OCI-M2 (cell line): ENCODE measurements around the gene C9.
"Not testable (repeated sequence)": the region's sequence is repeated elsewhere in the genome, so short reads cannot be mapped to it uniquely, and the experiment has no call there.

Experiments
- DNase-seq: peaks from one replicate; lab custom pipeline; 2025; ENCODE audit not compliant: unreplicated experiment; lab: John Stamatoyannopoulos, UW

C9 gene

DNA sequence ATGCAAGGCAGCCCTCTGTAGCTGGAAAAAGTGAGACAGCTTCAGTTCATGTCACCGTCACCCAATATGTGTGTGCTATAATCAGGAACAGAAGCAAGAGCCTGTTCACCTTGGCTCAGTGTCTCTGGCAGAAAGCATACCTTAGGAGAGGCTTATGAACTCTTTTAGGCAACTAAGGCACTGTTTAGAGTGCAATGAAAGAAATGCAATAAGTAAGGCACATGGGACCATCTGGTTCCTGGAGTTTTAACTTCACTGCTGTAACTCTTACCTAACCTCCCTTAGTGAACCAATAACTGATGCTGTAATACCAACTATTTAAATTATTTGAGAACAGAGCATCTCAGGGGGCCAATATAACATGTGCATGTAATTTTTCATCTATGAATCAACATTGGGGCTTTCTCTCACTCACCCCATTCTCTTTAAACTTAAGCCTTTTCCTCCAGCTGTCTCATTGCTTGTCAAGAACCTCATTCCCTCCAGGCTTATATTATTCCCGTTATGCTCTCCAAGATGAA, 32.4 kb downstream of the C9 start:
- DNase-seq, result no peak

- no peak for DNase-seq
Observed at GRCh38 chr5:39328731-39329130, 35.6 kb downstream of the C9 start.

DNA sequence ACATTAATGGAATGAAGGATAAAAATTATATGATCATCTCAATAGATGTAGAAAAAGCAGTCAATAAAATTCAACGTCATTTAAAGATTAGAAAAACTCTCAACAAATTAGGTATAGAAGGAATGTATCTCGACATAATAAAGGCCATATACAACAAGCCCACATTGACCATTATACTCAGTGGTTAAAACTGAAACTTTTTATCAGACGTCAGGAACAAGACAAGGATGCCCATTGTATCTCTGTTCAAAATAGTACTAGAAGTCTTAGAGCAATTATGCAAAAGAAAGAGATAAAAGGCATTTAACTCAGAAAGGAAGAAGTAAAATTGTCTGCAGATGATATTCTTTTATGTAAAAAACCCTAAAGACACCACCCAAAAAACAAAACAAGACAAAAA, 40.8 kb downstream of the C9 start:
- no peak for DNase-seq

- no peak for DNase-seq
Observed at GRCh38 chr5:39319395-39319794, 44.9 kb downstream of the C9 start.

DNA sequence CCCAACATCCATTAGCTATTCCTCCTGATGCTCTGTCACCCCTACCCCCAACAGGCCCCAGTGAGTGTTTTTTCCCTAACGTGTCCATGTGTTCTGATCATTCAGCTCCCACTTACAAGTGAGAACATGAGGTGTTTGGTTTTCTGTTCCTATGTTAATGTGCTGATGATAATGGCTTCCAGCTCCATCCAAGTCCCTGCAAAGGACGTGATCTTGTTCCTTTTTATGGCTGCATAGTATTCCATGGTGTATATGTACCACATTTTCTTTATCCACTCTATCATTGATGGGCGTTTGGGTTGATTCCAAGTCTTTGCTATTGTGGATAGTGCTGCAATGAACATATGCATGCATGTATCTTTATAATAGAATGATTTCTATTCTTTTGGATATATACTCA, 47.8 kb downstream of the C9 start:
- DNase-seq, result not testable (repeated sequence)

DNA sequence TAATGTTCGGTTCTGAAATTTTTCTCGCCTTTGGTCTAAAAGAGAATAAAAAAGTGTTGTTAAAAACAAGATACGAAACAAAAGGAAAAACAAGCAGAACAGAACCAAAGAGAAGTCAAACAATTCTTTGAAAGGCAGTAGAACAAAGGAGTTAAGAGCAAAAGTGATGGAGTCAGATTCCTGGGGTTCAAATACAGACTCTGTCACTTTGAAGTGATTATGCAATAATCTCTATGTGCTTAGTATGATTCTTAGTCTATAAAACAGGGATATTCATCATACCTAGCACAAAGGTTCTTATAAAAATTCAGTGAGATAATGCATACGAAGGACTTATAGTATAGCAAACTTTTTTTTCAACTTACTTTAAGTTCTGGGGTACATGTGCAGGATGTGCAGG, 48.3 kb downstream of the C9 start:
- DNase-seq, result no peak

GRCh38 chr5:39314591-39314990, 49.7 kb downstream of the C9 start:
- no peak for DNase-seq

DNA sequence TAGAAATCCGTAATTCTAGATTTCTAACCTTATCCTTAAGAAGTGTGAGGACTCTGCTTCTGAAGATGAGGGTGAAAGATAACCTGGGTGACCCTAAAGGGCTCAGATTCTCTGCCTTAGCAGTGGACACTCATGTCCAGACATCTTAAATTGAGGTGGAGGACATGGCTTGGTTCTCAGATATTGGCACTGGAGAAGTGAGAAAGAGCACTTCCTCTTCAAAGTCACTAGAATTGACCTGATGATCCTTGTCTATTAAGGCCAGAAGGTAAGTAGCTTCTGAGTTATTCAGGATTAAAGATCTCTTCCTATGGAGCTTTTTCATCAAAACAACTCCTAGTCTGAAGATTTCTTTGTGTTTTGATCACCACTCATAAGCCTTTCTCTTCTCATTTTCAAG, 54.8 kb downstream of the C9 start:
- no peak for DNase-seq

DNA sequence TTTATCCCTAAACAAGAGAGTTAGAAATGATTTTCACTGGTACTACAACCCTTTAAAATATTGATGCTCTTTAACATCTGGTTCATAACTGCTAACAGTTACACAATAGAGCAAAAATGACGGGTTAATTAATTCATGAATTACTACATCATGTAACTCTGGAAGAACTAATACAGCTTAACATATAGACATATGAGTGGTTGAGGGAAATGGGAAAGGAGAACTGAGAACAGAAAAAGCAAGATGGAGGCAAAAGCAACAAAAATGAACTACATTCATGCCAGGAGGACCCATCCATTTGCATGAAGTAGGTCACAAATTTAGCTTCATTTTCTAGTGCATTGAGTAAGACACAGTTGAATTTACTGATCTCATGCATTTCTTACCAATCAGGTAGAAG, 61.8 kb downstream of the C9 start:
- DNase-seq, result no peak

GRCh38 chr5:39301406-39301805, 62.9 kb downstream of the C9 start:
- no peak for DNase-seq

GRCh38 chr5:39299962-39300361, 64.3 kb downstream of the C9 start:
- DNase-seq, result no peak

- no peak for DNase-seq
Observed at GRCh38 chr5:39294736-39295135, 69.6 kb downstream of the C9 start.

- DNase-seq, result no peak
Observed at GRCh38 chr5:39284552-39284951, 79.7 kb downstream of the C9 start.

DNA sequence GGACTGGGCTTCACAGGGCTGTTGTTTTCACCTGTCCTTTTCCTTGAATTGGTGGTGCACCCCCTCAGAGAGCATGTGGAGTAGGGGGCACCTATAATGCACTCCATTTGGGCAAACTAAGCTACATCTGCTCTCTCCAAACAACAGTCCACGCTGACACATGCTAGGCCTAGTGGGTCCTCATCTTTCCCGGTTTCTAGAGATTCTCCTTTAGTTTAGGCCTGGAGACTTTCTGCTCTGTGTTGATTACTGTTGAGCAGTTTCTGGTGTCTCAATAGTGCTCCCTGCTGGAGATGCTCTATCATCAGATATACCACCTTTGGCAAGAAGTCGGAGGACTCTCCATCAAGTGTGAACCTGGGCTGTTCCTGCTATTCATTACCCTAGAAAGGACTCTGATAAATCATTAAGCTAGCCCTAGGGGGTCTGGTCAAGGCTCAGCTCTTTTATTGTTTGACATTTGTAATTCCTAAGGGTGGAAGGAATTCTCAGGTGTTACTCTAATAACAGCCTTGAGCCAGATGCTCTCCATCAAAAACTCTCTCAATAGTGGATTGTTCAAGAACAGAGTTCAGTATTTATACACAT, 81.0 kb downstream of the C9 start:
- no peak for DNase-seq

GRCh38 chr5:39282561-39282960, 81.7 kb downstream of the C9 start:
- no peak for DNase-seq

DNA sequence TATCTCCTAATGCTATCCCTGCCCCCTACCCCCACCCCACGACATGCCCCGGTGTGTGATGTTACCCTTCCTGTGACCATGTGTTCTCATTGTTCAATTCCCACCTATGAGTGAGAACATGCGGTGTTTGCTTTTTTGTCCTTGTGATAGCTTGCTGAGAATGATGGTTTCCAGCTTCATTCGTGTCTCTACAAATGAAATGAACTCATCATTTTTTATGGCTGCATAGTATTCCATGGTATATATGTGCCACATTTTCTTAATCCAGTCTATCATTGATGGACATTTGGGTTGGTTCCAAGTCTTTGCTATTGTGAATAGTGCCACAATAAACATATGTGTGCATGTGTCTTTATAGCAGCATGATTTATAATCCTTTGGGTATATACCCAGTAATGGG, 88.4 kb downstream of the C9 start:
- not testable (repeated sequence) for DNase-seq

DNA sequence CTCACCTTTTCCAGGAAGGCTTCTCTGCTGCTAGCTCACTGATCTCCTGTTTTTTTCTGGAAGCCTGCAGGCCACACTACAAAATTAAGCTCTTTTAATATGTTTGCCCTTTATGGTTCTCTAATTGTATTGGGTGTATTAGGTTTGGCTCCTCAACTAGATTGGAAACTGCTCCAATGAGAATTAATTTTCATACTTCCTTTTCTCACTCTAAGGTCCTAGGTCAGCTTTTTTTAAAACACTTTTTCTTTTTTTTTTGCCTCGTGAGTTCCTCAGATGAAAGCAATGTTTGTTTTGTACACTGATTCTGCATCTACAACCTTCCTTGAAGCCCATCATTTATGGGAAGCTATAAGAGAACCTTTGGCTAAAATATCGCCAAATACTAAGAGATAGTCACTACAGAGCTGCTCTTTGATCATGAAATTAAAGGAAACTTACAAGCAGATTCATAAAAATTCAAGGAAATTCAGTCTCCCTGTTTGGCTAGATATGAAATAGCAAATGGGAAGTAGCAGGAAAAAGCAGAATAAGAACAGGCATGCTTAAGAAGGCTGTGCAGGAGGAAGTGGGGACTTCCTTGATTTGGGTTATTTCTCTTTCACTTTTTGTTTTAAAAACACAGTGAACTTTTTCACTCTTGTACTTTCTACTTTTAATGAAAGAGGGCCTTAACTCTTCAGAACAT, 89.8 kb downstream of the C9 start:
- no peak for DNase-seq

DNA sequence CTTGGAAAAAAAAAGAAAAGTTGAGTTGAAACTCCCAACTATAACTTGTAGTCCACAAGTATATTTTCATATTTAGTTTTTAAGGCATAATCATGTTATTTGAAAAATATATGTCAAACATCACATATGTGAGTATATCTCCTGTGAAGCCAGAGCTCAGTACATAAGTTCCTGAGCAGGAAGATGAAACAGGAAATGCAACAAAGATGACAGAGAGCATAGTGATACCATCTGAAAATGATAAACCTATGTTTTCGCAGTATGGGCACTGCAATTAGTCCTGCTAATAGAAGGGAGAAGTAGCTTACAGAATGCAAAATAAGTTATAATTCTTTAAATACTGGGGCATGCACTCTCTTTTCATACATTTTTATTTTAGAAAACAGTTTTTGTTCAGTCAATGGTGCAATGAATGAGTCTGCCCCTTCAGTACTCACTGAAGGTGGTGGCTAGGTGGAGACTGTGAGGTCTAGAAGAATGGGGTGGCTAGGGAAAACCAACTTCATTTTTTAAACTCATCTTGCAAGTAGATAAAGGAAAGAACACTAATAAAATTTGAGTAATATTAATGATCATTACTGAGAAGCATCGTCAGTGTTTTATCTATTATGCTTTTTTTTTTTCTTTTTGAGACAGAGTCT, 90.9 kb downstream of the C9 start:
- DNase-seq, result no peak

DNA sequence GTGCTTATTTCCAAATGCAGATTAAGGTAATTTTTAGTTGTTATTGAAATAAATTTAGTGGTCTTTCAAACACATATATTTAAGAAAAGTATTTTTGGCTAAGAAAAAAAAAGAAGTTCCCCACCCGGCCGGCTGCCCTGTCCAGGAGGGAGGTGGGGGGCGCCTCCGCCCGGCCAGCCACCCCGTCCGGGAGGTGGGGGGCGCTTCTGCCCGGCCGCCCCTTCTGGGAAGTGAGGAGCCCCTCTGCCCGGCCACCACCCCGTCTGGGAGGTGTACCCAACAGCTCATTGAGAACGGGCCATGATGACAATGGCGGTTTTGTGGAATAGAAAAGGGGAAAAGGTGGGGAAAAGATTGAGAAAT, 91.4 kb downstream of the C9 start:
- DNase-seq, result not testable (repeated sequence)

DNA sequence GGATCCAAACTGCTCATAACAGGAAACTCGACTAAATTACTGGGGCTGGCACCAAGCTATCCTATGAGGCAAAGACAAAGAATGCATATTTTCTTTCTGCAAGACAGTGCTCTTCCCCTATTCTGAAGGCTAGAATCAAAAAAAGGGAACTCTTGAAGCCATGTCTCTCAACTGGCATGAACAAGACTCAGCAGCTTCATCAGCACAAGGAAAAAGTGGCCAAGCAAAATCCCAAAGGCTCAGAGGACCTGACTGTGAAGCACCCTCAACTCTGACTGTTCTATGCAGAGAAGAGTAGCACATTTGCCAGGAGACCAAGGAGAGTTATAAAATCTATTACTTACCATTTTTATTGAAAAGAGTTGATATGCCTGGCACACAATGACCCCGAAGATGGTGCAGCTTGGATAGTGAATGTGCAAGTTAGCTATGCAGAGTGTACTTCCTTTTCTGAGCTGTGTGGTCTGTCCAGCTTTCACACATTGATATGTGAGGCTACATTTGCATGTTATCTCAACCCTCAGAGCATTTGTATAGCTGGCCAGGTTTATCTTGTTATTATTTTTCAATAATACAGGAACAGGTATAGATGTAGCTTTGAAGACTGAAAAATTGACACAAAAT, 94.0 kb downstream of the C9 start:
- DNase-seq, result no peak

- DNase-seq, result no peak
Observed at GRCh38 chr5:39267186-39267585, 97.1 kb downstream of the C9 start.

DNA sequence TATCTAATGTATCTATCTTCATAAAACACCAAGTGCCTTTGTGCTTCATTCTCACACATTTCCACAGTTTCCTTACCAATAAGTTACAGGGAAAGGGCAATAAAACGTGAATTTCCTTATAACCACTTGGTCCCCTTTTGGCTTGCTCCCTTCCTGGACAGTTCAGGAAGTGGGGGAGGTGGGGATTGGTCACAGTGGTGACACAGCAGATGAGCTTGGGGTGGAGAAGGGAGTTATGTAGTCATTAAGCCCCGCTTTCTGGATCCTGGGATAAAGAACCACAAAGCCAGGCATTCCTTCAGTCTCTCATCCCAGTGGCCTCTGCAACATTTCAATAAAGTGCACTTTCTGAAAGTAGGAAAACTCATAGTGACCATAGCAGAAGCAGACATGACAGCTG, 97.9 kb downstream of the C9 start:
- no peak for DNase-seq
